ENCODE results near the gene UNC13B.

GRCh38 chr9:35395706-35396101 lies 233.9 kb downstream of the UNC13B start:
- TF ChIP-seq CTCF (IDR thresholded peaks at IDR 0.05), result no peak
- TF ChIP-seq TEAD1 (CRISPR knock-in tag; IDR thresholded peaks at IDR 0.05), result no peak
- TF ChIP-seq USF1 (CRISPR knock-in tag; IDR thresholded peaks at IDR 0.05), result no peak
- no peak for TF ChIP-seq IRF2 (CRISPR knock-in tag; IDR thresholded peaks at IDR 0.05; ENCODE audit: borderline replicate concordance, low read depth)
- TF ChIP-seq NR2C2 (CRISPR knock-in tag; IDR thresholded peaks at IDR 0.05), result no peak
- TF ChIP-seq MLX (CRISPR knock-in tag; IDR thresholded peaks at IDR 0.05), result no peak
- TF ChIP-seq FOXP4 (CRISPR knock-in tag; IDR thresholded peaks at IDR 0.05), result no peak
- TF ChIP-seq GTF2I (CRISPR knock-in tag; conservative IDR thresholded peaks at IDR 0.05), result no peak
- TF ChIP-seq MYBL2 (CRISPR knock-in tag; IDR thresholded peaks at IDR 0.05), result no peak
- TF ChIP-seq ZBTB43 (CRISPR knock-in tag; IDR thresholded peaks at IDR 0.05), result no peak
- no peak for TF ChIP-seq ETV6 (CRISPR knock-in tag; IDR thresholded peaks at IDR 0.05)
